Uterus (tissue), 4 donors: ENCODE results near the gene DMGDH. TPM values are rescaled to one million over a fixed set of nuclear protein-coding genes. Genes with fewer than 3 reads are reported as not detected.

ENCODE experiments used
- DNase-seq, 2 donors: peaks; one replicate each; pipeline ENCODE4 v3.0.0-alpha.2; 2019 to 2020
- H3K27ac ChIP-seq, 2 donors: fragments of 200-600 bp; sonication (generic); 1 replicate in 1 of 2; 2 replicates in 1 of 2; pipeline ENCODE4 v1.5.1; 2016 to 2018
- H3K27me3 ChIP-seq, 2 donors: fragments of 200-600 bp; sonication (generic); one replicate each; pipeline ENCODE4 v1.5.1; 2018 to 2019; ENCODE audit warnings: control low read depth in 1 of 2
- H3K36me3 ChIP-seq, 2 donors: fragments of 200-600 bp; sonication (generic); one replicate each; pipeline ENCODE4 v1.5.1; 2019; ENCODE audit warnings: control low read depth in 1 of 2
- H3K4me1 ChIP-seq, 2 donors: fragments of 200-600 bp; sonication (generic); one replicate each; pipeline ENCODE4 v1.5.1; 2018 to 2019; ENCODE audit warnings: control low read depth in 1 of 2
- H3K4me3 ChIP-seq, 2 donors: fragments of 200-600 bp; sonication (generic); 1 replicate in 1 of 2; 2 replicates in 1 of 2; pipeline ENCODE4 v1.5.1; 2018 to 2019; ENCODE audit warnings: mild to moderate bottlenecking in 1 of 2
- H3K9me3 ChIP-seq, 2 donors: fragments of 200-600 bp; sonication (generic); one replicate each; pipeline ENCODE4 v1.5.1; 2019; ENCODE audit warnings: control low read depth in 1 of 2
- CTCF ChIP-seq, 4 experiments: fragments of 200-600 bp in 2 of 4; fragments of 450-650 bp in 2 of 4; sonication (generic) in 2 of 4; IDR thresholded peaks; one replicate each; pipeline ENCODE4 v1.5.1; 2016 to 2019; ENCODE audit warnings: antibody characterized with exemption in 4 of 4, mild to moderate bottlenecking in 2 of 4, moderate library complexity in 1 of 4
- POLR2A ChIP-seq, 2 donors: fragments of 450-650 bp; IDR thresholded peaks; one replicate each; pipeline ENCODE4 v1.6.1; 2016; ENCODE audit warnings: antibody characterized with exemption in 2 of 2, mild to moderate bottlenecking in 1 of 2, moderate library complexity in 1 of 2
- intact Hi-C: fragments of 100-400 bp; cut with DNase I; formaldehyde crosslinking; loops from one replicate; pipeline ENCODE4 v1.15.1; 2023; ENCODE audit warnings: low total_unique reads
- total RNA-seq, 4 donors: library from RNA; depleted of rRNA in 3 of 4; stranded (reverse); fragments of >200 nt in 3 of 4; gene quantifications; one replicate each; pipeline versions ENCODE4 v1.1.0 to v1.2.4, GENCODE V29; 2014 to 2023
- donor health status: DM: yes; HTN: yes; CAD: no.

DMGDH gene
- total RNA-seq, 4 donors from 2014 or later, result 2.8 to 5.7 TPM; not detected in 2

GRCh38 chr5:79001471-79001870, 68.0 kb downstream of the DMGDH start:
- no peak overlapping the region for H3K4me3 ChIP-seq
- TF ChIP-seq POLR2A (IDR thresholded peaks at IDR 0.05), result no peak
- no peak for TF ChIP-seq CTCF (IDR thresholded peaks at IDR 0.05)
- no peaks in the 10 kb centered on the region for H3K4me1 ChIP-seq
- no peaks in the 10 kb centered on the region for H3K36me3 ChIP-seq
- H3K27ac ChIP-seq, result peak overlapping the region in 1 of 2 donors; percentile 19
- no peaks in the 10 kb centered on the region for H3K27me3 ChIP-seq
- intact Hi-C loops, result no loop called here
- no peaks in the 10 kb centered on the region for H3K9me3 ChIP-seq
- DNase-seq, result no peak

GRCh38 chr5:78997090-78997489, 72.4 kb downstream of the DMGDH start:
- DNase-seq, result no peak
- no peaks in the 10 kb centered on the region for H3K36me3 ChIP-seq
- H3K4me1 ChIP-seq, result no peaks in the 10 kb centered on the region
- TF ChIP-seq CTCF (IDR thresholded peaks at IDR 0.05), result no peak
- no peak for TF ChIP-seq POLR2A (IDR thresholded peaks at IDR 0.05)
- H3K4me3 ChIP-seq, result no peak overlapping the region
- no peak overlapping the region for H3K27ac ChIP-seq
- intact Hi-C loops, result no loop called here
- H3K27me3 ChIP-seq, result no peaks in the 10 kb centered on the region
- H3K9me3 ChIP-seq, result no peaks in the 10 kb centered on the region

GRCh38 chr5:78995521-78996007, 73.9 kb downstream of the DMGDH start:
- H3K4me1 ChIP-seq, result no peaks in the 10 kb centered on the region
- no peak overlapping the region for H3K4me3 ChIP-seq
- TF ChIP-seq CTCF (IDR thresholded peaks at IDR 0.05), result no peak
- no peak for TF ChIP-seq POLR2A (IDR thresholded peaks at IDR 0.05)
- no peaks in the 10 kb centered on the region for H3K27me3 ChIP-seq
- no peak for DNase-seq
- H3K9me3 ChIP-seq, result no peaks in the 10 kb centered on the region
- H3K27ac ChIP-seq, result no peak overlapping the region
- intact Hi-C loops, result no loop called here
- H3K36me3 ChIP-seq, result no peaks in the 10 kb centered on the region

GRCh38 chr5:78993165-78993564, 76.3 kb downstream of the DMGDH start:
- Histone ChIP-seq H3K27me3 (no peaks in the 10 kb centered on the region), H3K9me3 (no peaks in the 10 kb centered on the region), H3K4me3 (no peak overlapping the region), H3K27ac (no peak overlapping the region), H3K4me1 (no peaks in the 10 kb centered on the region), H3K36me3 (no peaks in the 10 kb centered on the region)
- TF ChIP-seq CTCF (IDR thresholded peaks at IDR 0.05) (no peak), POLR2A (IDR thresholded peaks at IDR 0.05) (no peak)
- intact Hi-C loops, result no loop called here
- DNase-seq, result no peak

GRCh38 chr5:78992146-78992545, 77.3 kb downstream of the DMGDH start:
- intact Hi-C loops, result no loop called here
- DNase-seq, result no peak
- no peaks in the 10 kb centered on the region for H3K36me3 ChIP-seq
- no peaks in the 10 kb centered on the region for H3K27me3 ChIP-seq
- H3K27ac ChIP-seq, result no peak overlapping the region
- no peaks in the 10 kb centered on the region for H3K9me3 ChIP-seq
- TF ChIP-seq POLR2A (IDR thresholded peaks at IDR 0.05) (no peak), CTCF (IDR thresholded peaks at IDR 0.05) (no peak)
- H3K4me1 ChIP-seq, result no peaks in the 10 kb centered on the region
- H3K4me3 ChIP-seq, result no peak overlapping the region
